ENCODE measurements around the gene ACP2. TPM values are rescaled to one million over a fixed set of nuclear protein-coding genes. Genes with fewer than 3 reads are reported as not detected.

The ACP2 gene
- total RNA-seq, 2 donors from 2014 or later = 45.2 to 59.4 TPM

DNA sequence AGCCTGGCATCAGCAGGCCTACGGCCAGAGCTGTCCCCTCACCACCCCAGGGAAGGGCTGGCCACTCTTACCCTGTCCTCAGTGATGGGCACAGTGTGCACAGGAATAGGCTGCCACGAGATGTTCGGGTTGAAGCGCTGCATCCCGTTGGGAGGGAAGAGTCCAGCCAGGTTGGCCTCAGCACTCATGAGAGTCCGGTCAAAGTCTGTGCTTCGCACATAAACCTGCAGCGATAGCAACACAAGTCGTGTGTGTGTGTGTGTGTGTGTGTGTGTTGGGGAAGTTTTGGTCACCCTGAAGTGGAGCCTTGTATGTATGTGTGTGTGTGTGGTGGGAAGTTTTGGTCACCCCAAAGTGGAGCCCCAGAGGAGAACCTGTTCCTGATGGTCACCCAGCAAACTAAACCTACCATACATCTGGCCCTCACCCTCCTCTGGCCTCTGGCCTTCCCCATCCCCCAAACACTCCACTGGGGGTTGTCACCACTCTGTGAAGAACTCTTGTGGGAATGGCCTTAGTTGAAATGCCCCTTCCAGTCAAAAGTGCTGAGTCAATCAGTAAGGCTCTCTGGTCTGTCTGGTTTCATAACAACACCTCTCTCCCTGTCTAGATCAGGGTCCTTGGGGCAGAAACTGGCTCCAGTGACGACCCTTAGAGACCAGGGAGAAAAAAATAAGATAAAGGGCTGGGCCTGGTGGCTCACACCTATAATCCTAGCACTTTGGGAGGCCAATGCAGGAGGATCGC is 2.8 kb downstream of the ACP2 start:
- H3K9me3 ChIP-seq = no peaks in the 10 kb centered on the region
- TF ChIP-seq, protein P1, sequence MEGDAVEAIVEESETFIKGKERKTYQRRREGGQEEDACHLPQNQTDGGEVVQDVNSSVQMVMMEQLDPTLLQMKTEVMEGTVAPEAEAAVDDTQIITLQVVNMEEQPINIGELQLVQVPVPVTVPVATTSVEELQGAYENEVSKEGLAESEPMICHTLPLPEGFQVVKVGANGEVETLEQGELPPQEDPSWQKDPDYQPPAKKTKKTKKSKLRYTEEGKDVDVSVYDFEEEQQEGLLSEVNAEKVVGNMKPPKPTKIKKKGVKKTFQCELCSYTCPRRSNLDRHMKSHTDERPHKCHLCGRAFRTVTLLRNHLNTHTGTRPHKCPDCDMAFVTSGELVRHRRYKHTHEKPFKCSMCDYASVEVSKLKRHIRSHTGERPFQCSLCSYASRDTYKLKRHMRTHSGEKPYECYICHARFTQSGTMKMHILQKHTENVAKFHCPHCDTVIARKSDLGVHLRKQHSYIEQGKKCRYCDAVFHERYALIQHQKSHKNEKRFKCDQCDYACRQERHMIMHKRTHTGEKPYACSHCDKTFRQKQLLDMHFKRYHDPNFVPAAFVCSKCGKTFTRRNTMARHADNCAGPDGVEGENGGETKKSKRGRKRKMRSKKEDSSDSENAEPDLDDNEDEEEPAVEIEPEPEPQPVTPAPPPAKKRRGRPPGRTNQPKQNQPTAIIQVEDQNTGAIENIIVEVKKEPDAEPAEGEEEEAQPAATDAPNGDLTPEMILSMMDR (IDR thresholded peaks at IDR 0.05) = no peak
- no peak overlapping the region for H3K27ac ChIP-seq
- H3K4me3 ChIP-seq = no peak overlapping the region
- H3K36me3 ChIP-seq = peaks cover 51% of the 10 kb centered on the region
- H3K27me3 ChIP-seq = no peaks in the 10 kb centered on the region
- DNase-seq (ENCODE audit: low spot score) = no peak
- H3K4me1 ChIP-seq = peaks cover 0 to 28% of the 10 kb centered on the region in 2 donors

DNA sequence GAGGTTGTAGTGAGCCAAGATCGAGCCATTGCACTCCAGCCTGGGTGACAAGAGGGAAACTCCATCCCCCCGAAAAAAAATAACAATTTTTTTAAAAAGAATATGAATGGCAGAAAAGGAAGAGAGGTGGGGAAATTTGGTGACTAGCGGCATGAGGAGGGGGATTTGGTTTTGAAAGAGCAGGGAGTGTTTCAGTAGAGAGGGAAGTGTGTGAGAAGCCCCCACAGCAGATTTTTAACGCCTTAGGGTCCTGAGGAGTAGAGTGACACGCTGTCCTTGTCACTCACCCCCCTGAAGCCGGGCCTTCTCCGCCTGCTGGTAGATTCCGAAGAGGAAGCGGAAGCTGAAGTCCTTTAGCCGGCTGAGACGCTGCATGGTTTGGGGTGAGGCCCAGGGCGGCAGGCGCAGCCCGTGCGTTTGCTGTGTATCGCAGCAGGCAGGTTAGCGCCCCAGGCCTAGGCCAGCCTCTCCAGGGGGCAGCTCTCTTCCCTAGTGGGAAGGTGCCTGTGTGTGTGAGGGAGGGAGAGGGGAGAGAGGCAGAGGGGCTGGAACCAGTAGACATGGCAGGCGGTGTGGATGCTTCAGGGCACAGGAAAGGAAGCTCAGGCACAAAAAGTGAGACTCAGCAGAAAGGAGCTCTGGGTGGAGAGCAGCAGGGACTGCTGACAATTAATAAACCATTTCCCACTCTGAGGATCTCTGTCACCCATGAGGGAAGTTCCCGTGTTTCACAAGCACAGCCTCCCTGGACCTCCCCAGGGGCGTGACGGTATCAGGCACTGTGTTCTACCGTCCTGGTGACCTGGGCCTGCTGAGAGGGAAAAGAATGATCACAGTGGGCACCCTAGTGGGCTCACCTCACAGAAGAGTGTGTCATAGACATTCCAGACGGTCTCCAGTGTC is 3.9 kb downstream of the ACP2 start:
- DNase-seq (ENCODE audit: low spot score) = no peak
- Histone ChIP-seq H3K9me3 (no peaks in the 10 kb centered on the region), H3K27ac (no peak overlapping the region), H3K27me3 (no peaks in the 10 kb centered on the region), H3K4me1 (peaks cover 0 to 25% of the 10 kb centered on the region in 2 donors), H3K4me3 (no peak overlapping the region), H3K36me3 (peaks cover 62% of the 10 kb centered on the region)
- TF ChIP-seq, protein P1 (IDR thresholded peaks at IDR 0.05) = no peak

DNA sequence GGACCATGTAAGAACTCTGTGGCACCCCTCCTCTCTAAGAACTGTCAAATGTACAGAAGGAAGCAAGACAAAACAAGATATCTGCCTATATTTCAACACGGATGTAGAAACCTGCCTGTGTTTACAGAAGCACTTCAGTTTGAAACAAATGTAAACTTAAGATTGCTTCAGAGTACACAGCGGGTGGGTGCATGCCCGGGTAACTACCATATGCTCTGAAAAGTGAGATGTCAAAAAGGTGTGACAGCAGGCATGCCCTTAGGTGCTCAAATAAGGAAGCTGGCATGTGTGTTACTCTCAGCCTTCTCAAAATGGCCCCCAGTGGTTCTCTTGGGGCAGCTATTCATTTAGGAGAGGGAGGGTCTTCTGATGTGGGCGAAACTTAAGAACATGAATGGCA is 5.2 kb downstream of the ACP2 start:
- DNase-seq (ENCODE audit: low spot score) = no peak
- TF ChIP-seq, protein P1 (IDR thresholded peaks at IDR 0.05) = no peak
- H3K36me3 ChIP-seq = peaks cover 71% of the 10 kb centered on the region
- no peak overlapping the region for H3K4me3 ChIP-seq
- H3K4me1 ChIP-seq = peaks cover 0 to 19% of the 10 kb centered on the region in 2 donors
- no peaks in the 10 kb centered on the region for H3K27me3 ChIP-seq
- no peaks in the 10 kb centered on the region for H3K9me3 ChIP-seq
- no peak overlapping the region for H3K27ac ChIP-seq

DNA sequence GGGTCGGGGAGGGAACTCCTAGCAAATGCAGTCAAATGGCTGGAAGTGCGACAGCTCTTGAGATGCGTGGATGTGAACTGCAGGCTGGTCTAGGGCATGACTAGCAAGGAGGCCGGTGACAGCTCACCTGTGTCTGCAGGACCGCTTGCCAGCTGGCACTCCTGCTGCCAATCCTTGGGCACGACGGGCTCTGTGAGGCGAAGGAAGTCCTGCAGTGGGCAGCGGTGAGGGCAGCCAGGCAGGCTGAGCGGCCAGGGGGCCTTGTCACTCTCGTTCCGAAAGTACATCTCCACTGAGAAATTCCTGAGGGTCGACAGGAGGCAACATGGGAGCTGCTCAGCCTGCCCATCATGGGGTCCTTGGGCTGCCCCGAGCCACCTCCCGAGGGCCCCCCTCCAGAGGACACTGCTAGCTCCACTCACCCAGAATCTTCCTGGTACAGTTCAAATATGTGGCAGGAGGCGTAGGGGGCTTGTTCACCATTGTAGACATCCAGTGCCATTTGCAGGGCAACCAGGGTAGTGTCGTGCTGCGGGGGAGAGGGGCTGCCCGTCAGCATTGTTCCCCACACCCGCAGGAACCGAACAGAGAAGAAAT is 5.9 kb downstream of the ACP2 start:
- no peak overlapping the region for H3K4me3 ChIP-seq
- H3K27me3 ChIP-seq = no peaks in the 10 kb centered on the region
- H3K27ac ChIP-seq = no peak overlapping the region
- H3K9me3 ChIP-seq = no peaks in the 10 kb centered on the region
- DNase-seq (ENCODE audit: low spot score) = no peak
- H3K4me1 ChIP-seq = peaks cover 0 to 12% of the 10 kb centered on the region in 2 donors
- TF ChIP-seq, protein P1 (IDR thresholded peaks at IDR 0.05) = no peak
- peaks cover 71% of the 10 kb centered on the region for H3K36me3 ChIP-seq

DNA sequence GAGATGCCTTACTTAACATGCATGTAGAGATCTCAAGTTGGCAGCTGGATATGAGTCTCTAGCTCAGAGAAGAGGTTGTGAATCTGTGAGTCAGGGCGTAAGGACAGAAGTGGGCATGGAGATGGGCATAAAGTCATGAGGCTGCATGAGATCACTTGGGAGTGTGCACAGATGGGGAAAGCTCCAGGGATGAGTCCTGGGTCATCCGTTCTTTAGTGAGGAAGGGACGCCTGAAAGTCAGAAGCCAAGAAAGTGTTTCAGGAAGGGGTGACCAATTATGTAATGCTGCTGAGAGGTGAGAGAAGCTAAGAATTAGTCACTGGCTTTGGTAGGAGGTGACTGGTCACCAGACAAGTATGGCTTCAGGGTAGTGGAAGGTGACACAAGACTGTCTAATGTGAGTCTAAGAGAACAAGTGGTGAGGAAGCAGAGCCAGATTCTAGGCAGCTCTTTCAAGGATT is 6.7 kb downstream of the ACP2 start:
- no peaks in the 10 kb centered on the region for H3K9me3 ChIP-seq
- no peak overlapping the region for H3K4me3 ChIP-seq
- H3K36me3 ChIP-seq = peaks cover 71% of the 10 kb centered on the region
- no peak overlapping the region for H3K27ac ChIP-seq
- TF ChIP-seq, protein P1 (IDR thresholded peaks at IDR 0.05) = no peak
- peaks cover 0 to 4% of the 10 kb centered on the region in 2 donors for H3K4me1 ChIP-seq
- no peak for DNase-seq (ENCODE audit: low spot score)
- no peaks in the 10 kb centered on the region for H3K27me3 ChIP-seq

Measured in right atrium auricular region (tissue), 2 donors.